Right atrium auricular region (tissue), 2 donors: ENCODE measurements around the gene MS4A18. TPM values are rescaled to one million over a fixed set of nuclear protein-coding genes. Genes with fewer than 3 reads are reported as not detected.
A peak's percentile ranks its signal among the peaks of the same experiment; 100 is the strongest.

Experiments
- DNase-seq: peaks from one replicate; pipeline ENCODE4 v3.0.0-alpha.2; 2019; ENCODE audit warnings: low spot score
- H3K27ac ChIP-seq, 2 donors: fragments of 200-600 bp; sonication (generic); 1 replicate in 1 of 2; 2 replicates in 1 of 2; pipeline ENCODE4 v1.5.1; 2016 to 2019
- H3K27me3 ChIP-seq, 2 donors: fragments of 200-600 bp; sonication (generic); one replicate each; pipeline versions ENCODE4 v1.5.1 to v1.6.0; 2017 to 2019
- H3K36me3 ChIP-seq: fragments of 200-600 bp; sonication (generic); one replicate; pipeline ENCODE4 v1.5.1; 2016
- H3K4me1 ChIP-seq, 2 donors: fragments of 200-600 bp; sonication (generic); one replicate each; pipeline versions ENCODE4 v1.5.1 to v1.6.0; 2017 to 2019
- H3K4me3 ChIP-seq, 2 donors: fragments of 200-600 bp; sonication (generic); 1 replicate in 1 of 2; 2 replicates in 1 of 2; pipeline ENCODE4 v1.5.1; 2017 to 2019; ENCODE audit warnings: mild to moderate bottlenecking in 1 of 2, moderate library complexity in 1 of 2
- H3K9me3 ChIP-seq, 2 donors: fragments of 200-600 bp; sonication (generic); one replicate each; pipeline ENCODE4 v1.5.1; 2019
- CTCF ChIP-seq, 2 donors: fragments of 200-600 bp; sonication (generic); IDR thresholded peaks; one replicate each; pipeline ENCODE4 v1.5.1; 2019; ENCODE audit warnings: antibody characterized with exemption in 2 of 2
- total RNA-seq, 2 donors: library from RNA; depleted of rRNA; stranded (reverse); fragments of >200 nt; gene quantifications; one replicate each; pipeline ENCODE4 v1.1.0, GENCODE V29; 2016

MS4A18 gene
- total RNA-seq, 2 donors from 2014 or later, result not detected

GRCh38 chr11:60766547-60766946, 42.0 kb downstream of the MS4A18 start:
- TF ChIP-seq CTCF (IDR thresholded peaks at IDR 0.05), result no peak
- no peaks in the 10 kb centered on the region for H3K4me1 ChIP-seq
- no peaks in the 10 kb centered on the region for H3K9me3 ChIP-seq
- no peaks in the 10 kb centered on the region for H3K36me3 ChIP-seq
- H3K4me3 ChIP-seq, result no peak overlapping the region
- H3K27ac ChIP-seq, result no peak overlapping the region
- no peak for DNase-seq
- no peaks in the 10 kb centered on the region for H3K27me3 ChIP-seq

- Histone ChIP-seq H3K4me1 (no peaks in the 10 kb centered on the region), H3K36me3 (no peaks in the 10 kb centered on the region), H3K9me3 (no peaks in the 10 kb centered on the region), H3K27me3 (no peaks in the 10 kb centered on the region), H3K4me3 (no peak overlapping the region), H3K27ac (no peak overlapping the region)
- no peak for DNase-seq
- TF ChIP-seq CTCF (IDR thresholded peaks at IDR 0.05), result peak in 1 of 2 donors; percentile 46
Measured at GRCh38 chr11:60767388-60767811, 42.9 kb downstream of the MS4A18 start.

- TF ChIP-seq CTCF (IDR thresholded peaks at IDR 0.05), result no peak
- H3K27me3 ChIP-seq, result no peaks in the 10 kb centered on the region
- DNase-seq, result no peak
- H3K9me3 ChIP-seq, result no peaks in the 10 kb centered on the region
- H3K27ac ChIP-seq, result no peak overlapping the region
- no peaks in the 10 kb centered on the region for H3K4me1 ChIP-seq
- no peak overlapping the region for H3K4me3 ChIP-seq
- H3K36me3 ChIP-seq, result no peaks in the 10 kb centered on the region
Measured at GRCh38 chr11:60768202-60768601, 43.7 kb downstream of the MS4A18 start.

- Histone ChIP-seq H3K27me3 (no peaks in the 10 kb centered on the region), H3K4me3 (no peak overlapping the region)
- no peak for DNase-seq
Measured at GRCh38 chr11:60769273-60769672, 44.8 kb downstream of the MS4A18 start.

GRCh38 chr11:60769811-60770210, 45.3 kb downstream of the MS4A18 start:
- no peak for TF ChIP-seq CTCF (IDR thresholded peaks at IDR 0.05)
- Histone ChIP-seq H3K36me3 (no peaks in the 10 kb centered on the region), H3K4me3 (no peak overlapping the region), H3K9me3 (no peaks in the 10 kb centered on the region), H3K27me3 (no peaks in the 10 kb centered on the region), H3K4me1 (peaks cover 0 to under 1% of the 10 kb centered on the region in 2 donors), H3K27ac (no peak overlapping the region)
- DNase-seq, result no peak

More at GRCh38 chr11:60769273-60769672, 44.8 kb downstream of the MS4A18 start:
- Histone ChIP-seq H3K4me1 (no peaks in the 10 kb centered on the region), H3K27ac (no peak overlapping the region), H3K36me3 (no peaks in the 10 kb centered on the region), H3K9me3 (no peaks in the 10 kb centered on the region)
- TF ChIP-seq CTCF (IDR thresholded peaks at IDR 0.05), result no peak

GRCh38 chr11:60771146-60771545, 46.6 kb downstream of the MS4A18 start:
- Histone ChIP-seq H3K4me1 (peaks cover 0 to 14% of the 10 kb centered on the region in 2 donors), H3K36me3 (no peaks in the 10 kb centered on the region), H3K4me3 (no peak overlapping the region), H3K27ac (no peak overlapping the region), H3K9me3 (no peaks in the 10 kb centered on the region), H3K27me3 (no peaks in the 10 kb centered on the region)
- no peak for TF ChIP-seq CTCF (IDR thresholded peaks at IDR 0.05)
- no peak for DNase-seq
